SK-N-SH treated with all-trans-retinoic acid at 6 μM for 48 hours (cell line): ENCODE results near the gene PTH1R.

Experiments
- ATAC-seq: fragments of 200-7000 bp; cut with Tn5 transposase; 3 replicates; pipeline ENCODE4 v1.9.1; 2020; ENCODE audit warnings: mild to moderate bottlenecking, moderate library complexity
- ARNTL ChIP-seq: fragments of 450-650 bp; formaldehyde crosslinking; IDR thresholded peaks from 2 replicates; pipeline ENCODE4 v1.5.0; 2020; ENCODE audit warnings: low read depth, mild to moderate bottlenecking, moderate library complexity, borderline replicate concordance
- BACH2 ChIP-seq: fragments of 250-450 bp; sonication (Bioruptor Pico); IDR thresholded peaks from 2 replicates; pipeline ENCODE4 v1.9.0; 2021; ENCODE audit warnings: mild to moderate bottlenecking, borderline replicate concordance
- CREB5 ChIP-seq: fragments of 250-450 bp; sonication (Bioruptor Pico); IDR thresholded peaks from 2 replicates; pipeline ENCODE4 v1.5.1; 2020; ENCODE audit warnings: low read depth, mild to moderate bottlenecking, moderate library complexity
- CSDC2 ChIP-seq: fragments of 250-450 bp; sonication (Bioruptor Pico); IDR thresholded peaks from 2 replicates; pipeline ENCODE4 v1.5.0; 2020; ENCODE audit warnings: mild to moderate bottlenecking, moderate library complexity
- CSRNP3 ChIP-seq: fragments of 250-450 bp; sonication (Bioruptor Pico); IDR thresholded peaks from 2 replicates; pipeline ENCODE4 v1.5.1; 2021; ENCODE audit warnings: mild to moderate bottlenecking, moderate library complexity
- ESRRG ChIP-seq: fragments of 250-450 bp; sonication (Bioruptor Pico); IDR thresholded peaks from 2 replicates; pipeline ENCODE4 v1.6.1; 2021; ENCODE audit warnings: mild to moderate bottlenecking
- GLIS3 ChIP-seq: fragments of 250-450 bp; sonication (Bioruptor Pico); IDR thresholded peaks from 2 replicates; pipeline ENCODE4 v1.5.0; 2020; ENCODE audit warnings: mild to moderate bottlenecking, moderate library complexity
- OSR1 ChIP-seq: fragments of 250-450 bp; sonication (Bioruptor Pico); IDR thresholded peaks from 2 replicates; pipeline ENCODE4 v1.8.0; 2022; ENCODE audit warnings: moderate library complexity, mild to moderate bottlenecking, inconsistent platforms
- PATZ1 ChIP-seq: fragments of 250-450 bp; sonication (Bioruptor Pico); IDR thresholded peaks from 2 replicates; pipeline ENCODE4 v1.8.0; 2020; ENCODE audit warnings: mild to moderate bottlenecking, moderate library complexity, borderline replicate concordance
- POU6F1 ChIP-seq: fragments of 250-450 bp; sonication (Bioruptor Pico); IDR thresholded peaks from 2 replicates; pipeline ENCODE4 v1.8.0; 2021; ENCODE audit warnings: low read depth, mild to moderate bottlenecking, moderate library complexity, borderline replicate concordance
- PPARA ChIP-seq: fragments of 250-450 bp; sonication (Bioruptor Pico); IDR thresholded peaks from 2 replicates; pipeline ENCODE4 v1.5.0; 2020; ENCODE audit warnings: mild to moderate bottlenecking, borderline replicate concordance
- RARB ChIP-seq: fragments of 250-450 bp; sonication (Bioruptor Pico); IDR thresholded peaks from 2 replicates; pipeline ENCODE4 v1.8.0; 2021; ENCODE audit warnings: mild to moderate bottlenecking, moderate library complexity
- SNAI2 ChIP-seq: fragments of 250-450 bp; sonication (Bioruptor Pico); IDR thresholded peaks from 2 replicates; pipeline ENCODE4 v1.5.0; 2020; ENCODE audit warnings: mild to moderate bottlenecking, moderate library complexity
- TOX ChIP-seq: fragments of 250-450 bp; sonication (Bioruptor Pico); IDR thresholded peaks from 2 replicates; pipeline ENCODE4 v1.8.0; 2021; ENCODE audit warnings: mild to moderate bottlenecking, moderate library complexity, borderline replicate concordance
- TSHZ2 ChIP-seq: fragments of 250-450 bp; sonication (Bioruptor Pico); IDR thresholded peaks from 2 replicates; pipeline ENCODE4 v1.5.0; 2020; ENCODE audit warnings: mild to moderate bottlenecking, moderate library complexity
- ZC3H10 ChIP-seq: fragments of 250-450 bp; sonication (Bioruptor Pico); IDR thresholded peaks from 2 replicates; pipeline ENCODE4 v1.5.1; 2021; ENCODE audit warnings: mild to moderate bottlenecking, moderate library complexity
- ZFP3 ChIP-seq: fragments of 250-450 bp; sonication (Bioruptor Pico); IDR thresholded peaks from 2 replicates; pipeline ENCODE4 v1.5.0; 2020; ENCODE audit warnings: mild to moderate bottlenecking, moderate library complexity
- ZFP30 ChIP-seq: fragments of 450-650 bp; formaldehyde crosslinking; IDR thresholded peaks from 2 replicates; pipeline ENCODE4 v1.5.0; 2022; ENCODE audit warnings: mild to moderate bottlenecking, moderate library complexity
- ZNF565 ChIP-seq: fragments of 450-650 bp; formaldehyde crosslinking; conservative IDR thresholded peaks from 2 replicates; pipeline ENCODE4 v1.5.0; 2020; ENCODE audit warnings: low read depth, mild to moderate bottlenecking, moderate library complexity
- ZNF8 ChIP-seq: fragments of 450-650 bp; formaldehyde crosslinking; IDR thresholded peaks from 2 replicates; pipeline ENCODE4 v1.5.0; 2020; ENCODE audit warnings: mild to moderate bottlenecking, moderate library complexity

PTH1R gene

GRCh38 chr3:46905213-46905560, 27.7 kb downstream of the PTH1R start:
- no peak for TF ChIP-seq ZC3H10 (CRISPR knock-in tag)
- TF ChIP-seq POU6F1 (CRISPR knock-in tag) = no peak
- TF ChIP-seq ZFP3 = no peak
- TF ChIP-seq ZNF565 = no peak
- TF ChIP-seq OSR1 = no peak
- TF ChIP-seq TOX = no peak
- TF ChIP-seq ZFP30 (CRISPR knock-in tag) = no peak
- TF ChIP-seq, all 23 proteins: peak for 0
- ATAC-seq = no peak

- ATAC-seq = no peak
- TF ChIP-seq GLIS3 (CRISPR knock-in tag) = no peak
- TF ChIP-seq TSHZ2 (CRISPR knock-in tag) = no peak
- TF ChIP-seq ESRRG (CRISPR knock-in tag) = no peak
- TF ChIP-seq CSRNP3 = no peak
- TF ChIP-seq CREB5 (CRISPR knock-in tag) = no peak
- TF ChIP-seq RARB (CRISPR knock-in tag) = no peak
- no peak for TF ChIP-seq POU6F1 (CRISPR knock-in tag)
Observed at GRCh38 chr3:46905661-46906451, 28.3 kb downstream of the PTH1R start.

GRCh38 chr3:46906471-46907058, 29.0 kb downstream of the PTH1R start:
- no peak for ATAC-seq

More at GRCh38 chr3:46906471-46907058, 29.0 kb downstream of the PTH1R start:
- TF ChIP-seq BACH2 (CRISPR knock-in tag) = no peak
- TF ChIP-seq ARNTL = no peak
- TF ChIP-seq ZC3H10 (CRISPR knock-in tag) = no peak
- no peak for TF ChIP-seq RARB (CRISPR knock-in tag)
- no peak for TF ChIP-seq PPARA (CRISPR knock-in tag)
- TF ChIP-seq CSDC2 (CRISPR knock-in tag) = no peak
- no peak for TF ChIP-seq ZNF8 (CRISPR knock-in tag)
- TF ChIP-seq ESRRG (CRISPR knock-in tag) = no peak
- no peak for TF ChIP-seq ZFP30 (CRISPR knock-in tag)
- no peak for TF ChIP-seq SNAI2
- no peak for TF ChIP-seq TSHZ2 (CRISPR knock-in tag)
- TF ChIP-seq PATZ1 (CRISPR knock-in tag) = no peak
